Osteocyte (in vitro differentiated cells): ENCODE results near the gene UNC45A. TPM values are rescaled to one million over a fixed set of nuclear protein-coding genes. Genes with fewer than 3 reads are reported as not detected.

Experiments used
- DNase-seq: peaks from one replicate; pipeline ENCODE4 v3.0.0; 2021; ENCODE audit warnings: mixed read lengths; ENCODE audit not compliant: unreplicated experiment; ENCODE audit errors: extremely low spot score
- H3K27ac Mint-ChIP-seq: one replicate; pipeline ENCODE4 v1.8.0; 2021; ENCODE audit warnings: mild to moderate bottlenecking, mixed read lengths; ENCODE audit not compliant: unreplicated experiment
- H3K27me3 Mint-ChIP-seq: one replicate; pipeline ENCODE4 v1.8.0; 2021; ENCODE audit warnings: mixed read lengths; ENCODE audit not compliant: unreplicated experiment
- H3K36me3 Mint-ChIP-seq: one replicate; pipeline ENCODE4 v1.8.0; 2021; ENCODE audit warnings: mixed read lengths; ENCODE audit not compliant: unreplicated experiment
- H3K4me1 Mint-ChIP-seq: one replicate; pipeline ENCODE4 v1.8.0; 2021; ENCODE audit warnings: mixed read lengths; ENCODE audit not compliant: unreplicated experiment
- H3K4me3 Mint-ChIP-seq: one replicate; pipeline ENCODE4 v1.8.0; 2021; ENCODE audit warnings: mild to moderate bottlenecking, moderate library complexity, mixed read lengths; ENCODE audit not compliant: unreplicated experiment
- H3K9me3 Mint-ChIP-seq: one replicate; pipeline ENCODE4 v1.8.0; 2021; ENCODE audit warnings: mixed read lengths; ENCODE audit not compliant: unreplicated experiment
- total RNA-seq: library from RNA; stranded (reverse); gene quantifications from 2 replicates; pipeline ENCODE4 v1.2.1, GENCODE V29; 2021
- TF ChIP-seq, protein P1 (sequence below): fragments of 200-600 bp; sonication (generic); IDR thresholded peaks from 2 replicates; pipeline ENCODE4 v1.5.0; 2021; ENCODE audit warnings: antibody characterized with exemption, mild to moderate bottlenecking, moderate library complexity

Gene UNC45A
- total RNA-seq, 1 donor from 2014 or later = 83.0 TPM

DNA sequence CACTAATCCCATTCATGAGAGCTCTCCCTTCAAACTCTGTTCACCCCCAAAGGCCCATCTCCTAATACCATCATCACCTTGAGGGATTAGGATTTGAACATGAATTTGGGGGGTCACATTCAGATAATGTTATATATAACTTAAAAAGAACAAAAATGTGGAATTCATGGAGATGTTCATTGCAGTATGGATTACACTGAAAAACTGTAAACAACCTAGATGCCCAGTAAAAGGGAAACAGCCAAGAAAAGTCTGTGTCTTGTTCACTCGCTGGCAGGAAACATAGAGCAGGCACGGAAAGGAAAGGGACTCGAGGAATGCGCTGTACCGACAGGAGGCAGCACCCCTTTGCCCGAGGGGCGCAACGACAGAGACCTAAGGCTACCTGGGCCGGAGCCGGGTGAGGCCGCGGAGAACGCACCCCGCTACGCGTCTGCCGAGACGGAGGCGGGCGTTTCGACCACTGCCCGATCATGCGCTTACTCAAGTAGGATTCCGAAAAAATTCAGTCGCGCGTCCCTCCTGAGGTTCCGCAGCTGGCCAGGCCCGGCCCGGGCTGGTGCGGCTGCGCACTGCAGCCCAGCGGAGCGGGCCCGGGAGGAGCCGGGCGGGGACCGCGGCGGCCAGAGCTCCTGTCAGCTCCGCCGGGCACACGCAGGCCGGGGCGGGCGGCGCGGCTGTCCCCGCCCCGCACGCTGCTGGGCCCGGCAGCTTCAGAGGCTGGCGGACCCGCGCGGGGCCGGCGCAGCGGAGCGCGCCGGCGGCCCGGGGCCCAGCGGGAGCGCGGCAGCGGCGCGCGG, 32.8 kb upstream of the UNC45A start:
- TF ChIP-seq, protein P1, sequence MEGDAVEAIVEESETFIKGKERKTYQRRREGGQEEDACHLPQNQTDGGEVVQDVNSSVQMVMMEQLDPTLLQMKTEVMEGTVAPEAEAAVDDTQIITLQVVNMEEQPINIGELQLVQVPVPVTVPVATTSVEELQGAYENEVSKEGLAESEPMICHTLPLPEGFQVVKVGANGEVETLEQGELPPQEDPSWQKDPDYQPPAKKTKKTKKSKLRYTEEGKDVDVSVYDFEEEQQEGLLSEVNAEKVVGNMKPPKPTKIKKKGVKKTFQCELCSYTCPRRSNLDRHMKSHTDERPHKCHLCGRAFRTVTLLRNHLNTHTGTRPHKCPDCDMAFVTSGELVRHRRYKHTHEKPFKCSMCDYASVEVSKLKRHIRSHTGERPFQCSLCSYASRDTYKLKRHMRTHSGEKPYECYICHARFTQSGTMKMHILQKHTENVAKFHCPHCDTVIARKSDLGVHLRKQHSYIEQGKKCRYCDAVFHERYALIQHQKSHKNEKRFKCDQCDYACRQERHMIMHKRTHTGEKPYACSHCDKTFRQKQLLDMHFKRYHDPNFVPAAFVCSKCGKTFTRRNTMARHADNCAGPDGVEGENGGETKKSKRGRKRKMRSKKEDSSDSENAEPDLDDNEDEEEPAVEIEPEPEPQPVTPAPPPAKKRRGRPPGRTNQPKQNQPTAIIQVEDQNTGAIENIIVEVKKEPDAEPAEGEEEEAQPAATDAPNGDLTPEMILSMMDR = peak; percentile 83
- peak overlapping the region; percentile 90 for H3K27ac Mint-ChIP-seq
- peaks cover 12% of the 10 kb centered on the region for H3K36me3 Mint-ChIP-seq
- peak; percentile 94 for DNase-seq
- peaks cover 18% of the 10 kb centered on the region for H3K4me1 Mint-ChIP-seq
- no peaks in the 10 kb centered on the region for H3K27me3 Mint-ChIP-seq
- H3K9me3 Mint-ChIP-seq = no peaks in the 10 kb centered on the region
- peak overlapping the region; percentile 80 for H3K4me3 Mint-ChIP-seq

DNA sequence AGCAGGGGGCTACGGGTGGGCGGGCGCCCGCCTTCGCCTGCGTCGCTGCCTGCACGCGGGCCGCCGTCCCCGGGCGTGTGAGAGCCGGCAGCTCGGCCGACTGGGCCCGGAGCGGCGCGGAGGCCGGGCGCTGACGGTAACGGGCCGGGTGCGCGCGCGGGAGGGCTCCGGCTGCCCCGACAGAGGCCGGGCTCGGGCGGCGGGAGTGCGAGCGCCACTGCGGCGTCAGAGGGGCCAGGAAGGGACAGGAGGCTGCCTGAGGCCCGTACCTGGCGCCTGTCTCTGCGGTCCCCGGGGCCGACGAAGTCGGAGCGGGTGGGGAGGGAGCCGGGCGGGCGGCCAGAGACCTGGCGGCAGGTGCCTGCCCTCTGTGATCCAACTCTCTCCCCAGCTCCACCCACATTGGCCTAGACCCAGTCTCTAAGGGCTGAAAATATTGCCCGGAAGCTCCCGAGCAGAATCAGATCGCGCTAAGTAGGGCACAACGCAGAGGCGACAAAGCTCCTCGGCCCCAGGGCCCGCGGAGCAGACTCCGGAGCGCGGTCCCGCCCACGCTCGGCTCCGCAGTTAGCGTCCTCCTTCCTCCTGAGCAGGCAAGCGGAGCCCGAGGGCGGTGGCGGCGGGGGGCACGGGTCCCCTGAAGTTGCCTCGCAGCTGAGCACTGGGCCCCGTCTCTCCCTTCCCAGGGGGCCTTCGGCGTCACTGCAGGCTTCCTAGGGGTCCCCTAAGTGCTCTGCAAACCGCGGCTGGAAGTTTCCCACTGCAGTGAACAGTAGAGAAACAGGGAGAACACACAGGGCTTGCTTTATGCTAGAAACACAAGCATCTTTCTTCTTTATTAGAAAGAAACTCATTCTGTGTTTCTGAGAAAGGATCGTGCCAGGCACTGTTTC, 32.0 kb upstream of the UNC45A start, which contains the start of gene MAN2A2:
TSS of gene MAN2A2 (plus strand) at position 463 of the 893 bp plus-strand sequence. CDS start 906 bp downstream, outside the sequence.
- no peaks in the 10 kb centered on the region for H3K27me3 Mint-ChIP-seq
- DNase-seq = no peak

DNA sequence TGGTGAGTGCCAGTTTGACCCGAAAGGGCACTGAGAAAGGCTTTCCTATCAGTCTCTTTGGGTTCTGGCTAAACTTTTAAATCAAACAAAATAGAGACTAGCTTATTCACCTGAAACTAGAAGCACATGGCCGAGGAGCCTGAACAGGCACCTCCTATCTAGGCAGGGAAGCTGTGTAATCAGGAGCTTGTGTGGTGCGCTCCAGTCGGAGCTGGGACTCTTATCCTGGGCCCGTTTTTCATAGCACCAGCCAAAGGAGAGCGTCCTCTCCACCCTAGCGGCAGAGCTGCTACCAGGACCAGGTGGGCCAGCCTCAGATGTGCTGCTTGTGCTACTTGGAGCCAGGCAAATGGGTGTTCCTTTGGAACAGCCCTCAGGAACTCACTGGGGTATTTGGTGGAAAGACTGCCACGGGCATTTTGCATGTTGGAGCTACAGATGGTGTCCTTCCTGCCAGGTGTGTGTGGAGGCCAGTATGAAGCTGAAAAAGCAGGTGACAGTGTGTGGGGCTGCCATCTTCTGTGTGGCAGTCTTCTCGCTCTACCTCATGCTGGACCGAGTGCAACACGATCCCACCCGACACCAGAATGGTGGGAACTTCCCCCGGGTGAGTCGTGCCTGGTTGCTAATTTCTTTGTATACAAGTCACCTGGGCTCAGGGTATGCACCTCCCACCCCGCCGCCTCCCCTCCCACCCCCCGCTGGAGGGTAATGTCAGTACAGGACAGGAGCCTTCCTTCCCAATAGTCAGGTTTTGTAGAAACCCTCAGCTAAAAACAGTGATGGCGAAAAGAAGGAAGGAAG, 31.1 kb upstream of the UNC45A start:
- Mint-ChIP-seq H3K4me3 (peak overlapping the region; percentile 78), H3K27me3 (no peaks in the 10 kb centered on the region), H3K36me3 (peaks cover 13% of the 10 kb centered on the region), H3K9me3 (no peaks in the 10 kb centered on the region), H3K27ac (peak overlapping the region; percentile 70), H3K4me1 (peaks cover 18% of the 10 kb centered on the region)
- TF ChIP-seq, protein P1 = no peak
- no peak for DNase-seq

More for the DNA sequence above, 32.0 kb upstream of the UNC45A start, which contains the start of gene MAN2A2:
- Mint-ChIP-seq H3K9me3 (no peaks in the 10 kb centered on the region), H3K4me3 (peak within 1 kb of the TSS; percentile 80), H3K4me1 (peaks cover 18% of the 10 kb centered on the region), H3K27ac (peak within 1 kb of the TSS; percentile 90), H3K36me3 (peaks cover 13% of the 10 kb centered on the region)
- TF ChIP-seq, protein P1 = no peak

DNA sequence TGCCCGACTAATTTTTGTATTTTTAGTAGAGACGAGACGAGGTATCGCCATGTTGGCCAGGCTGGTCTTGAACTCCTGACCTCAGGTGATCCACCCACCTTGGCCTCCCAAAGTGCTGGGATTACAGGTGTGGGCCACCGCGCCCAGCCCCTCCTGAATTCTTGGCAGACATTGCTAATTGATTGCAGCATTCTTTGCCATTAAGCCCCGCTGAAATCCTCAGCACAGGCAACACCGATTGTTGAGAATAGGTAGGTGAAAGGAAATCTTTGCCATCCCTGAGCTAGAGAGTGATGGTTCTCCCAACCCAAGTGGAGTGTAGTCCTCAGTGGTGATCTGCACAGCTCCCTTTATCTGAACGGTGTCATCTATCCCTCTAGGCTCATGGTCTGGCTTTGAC, 30.3 kb upstream of the UNC45A start:
- Mint-ChIP-seq H3K27me3 (no peaks in the 10 kb centered on the region), H3K36me3 (peaks cover 13% of the 10 kb centered on the region), H3K4me3 (no peak overlapping the region), H3K27ac (no peak overlapping the region), H3K9me3 (no peaks in the 10 kb centered on the region), H3K4me1 (peaks cover 18% of the 10 kb centered on the region)
- TF ChIP-seq, protein P1 = no peak
- no peak for DNase-seq
